Measurements from ENCODE around the gene PRSS57. TPM values are rescaled to one million over a fixed set of nuclear protein-coding genes. Genes with fewer than 3 reads are reported as not detected.
"Not testable (repeated sequence)": the region's sequence is repeated elsewhere in the genome, so short reads cannot be mapped to it uniquely, and the experiment has no call there.

The PRSS57 gene
- total RNA-seq, 1 donor from 2014 or later, result not detected

DNA sequence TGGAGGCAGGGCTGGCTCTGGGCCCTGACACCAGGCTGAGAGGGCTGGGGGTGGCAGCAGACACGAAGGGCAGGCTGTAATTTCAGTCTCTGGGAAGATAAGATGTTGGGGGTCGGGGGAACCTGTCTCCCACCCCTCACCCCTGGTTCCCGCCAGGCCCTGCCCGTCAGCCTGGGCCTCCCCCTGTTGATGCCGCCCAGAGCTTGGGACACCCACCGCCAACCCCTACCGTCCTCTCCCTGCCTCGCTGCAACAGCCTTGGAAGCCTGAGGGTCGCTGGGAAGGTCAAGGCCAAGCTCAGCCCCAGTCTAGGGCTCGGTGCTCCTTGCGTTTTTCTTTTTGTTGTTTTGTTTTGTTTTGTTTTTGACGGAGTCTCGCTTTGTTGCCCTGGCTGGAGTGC lies 28.0 kb upstream of the PRSS57 start:
- DNase-seq (ENCODE audit: low spot score), result no peak

DNA sequence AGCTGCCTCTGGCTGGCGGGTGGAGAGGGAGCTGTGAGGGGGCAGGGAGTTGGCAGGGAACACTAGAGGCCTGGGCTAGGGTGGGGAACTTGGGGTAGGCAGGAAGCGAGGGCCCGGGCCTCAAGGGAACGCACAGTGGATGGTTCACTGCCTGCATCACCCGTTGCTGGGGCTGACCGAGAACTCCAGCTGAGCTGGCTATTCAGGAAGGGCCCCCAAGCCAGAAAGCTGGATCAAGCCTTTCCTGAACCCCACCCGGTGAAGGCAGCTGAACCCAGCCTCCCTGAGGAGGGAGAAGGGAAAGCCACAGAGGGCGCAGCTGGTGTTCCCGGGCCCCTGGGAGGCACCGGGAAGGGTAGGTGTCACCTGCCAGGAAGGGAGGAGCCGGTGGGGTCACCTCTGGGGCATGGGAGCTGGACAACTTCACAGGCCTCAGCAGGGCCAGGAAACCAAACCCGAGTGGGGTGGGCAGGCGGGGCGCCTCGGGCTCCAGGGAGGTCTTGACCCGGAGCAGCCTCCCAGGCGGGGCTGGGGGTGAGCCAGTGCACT lies 27.4 kb upstream of the PRSS57 start:
- DNase-seq (ENCODE audit: low spot score), result no peak

DNA sequence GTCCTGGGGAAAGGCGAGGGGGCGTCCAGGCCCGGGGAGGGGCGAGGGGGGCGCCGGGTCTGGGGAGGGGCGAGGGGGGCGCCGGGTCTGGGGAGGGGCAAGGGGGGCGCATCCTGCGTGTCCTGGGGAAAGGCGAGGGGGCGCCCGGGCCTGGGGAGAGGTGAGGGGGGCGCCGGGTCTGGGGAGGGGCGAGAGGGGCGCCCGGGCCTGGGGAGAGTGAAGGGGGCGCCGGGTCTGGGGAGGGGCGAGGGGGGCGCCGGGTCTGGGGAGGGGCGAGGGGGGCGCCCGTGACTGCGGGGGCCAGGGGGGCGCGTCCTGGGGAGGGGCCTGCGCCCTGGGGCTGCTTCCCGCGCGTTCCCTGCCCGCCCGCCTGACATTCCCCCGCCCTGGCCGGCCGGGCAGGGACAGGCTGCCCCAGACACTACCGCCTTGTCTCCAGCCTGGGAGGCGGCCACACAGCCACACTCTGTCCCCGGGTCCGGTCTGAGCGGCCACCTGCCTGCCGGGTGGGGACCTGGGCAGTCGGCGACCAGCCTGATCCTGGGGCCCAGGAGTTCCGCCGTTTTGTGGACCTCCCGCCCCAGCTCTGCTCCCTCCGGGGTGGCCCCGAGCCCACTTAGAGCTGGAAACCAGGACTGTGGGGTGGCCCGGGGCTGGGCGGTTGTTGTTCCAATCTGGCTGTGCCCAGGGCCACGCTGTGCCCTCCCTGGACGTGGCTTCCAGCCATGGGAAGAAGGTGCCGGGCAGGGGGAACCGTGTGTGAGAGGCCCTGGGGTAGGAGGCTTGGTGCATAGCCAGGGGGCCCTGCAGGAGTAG lies 25.3 kb upstream of the PRSS57 start:
- DNase-seq (ENCODE audit: low spot score), result no peak

DNA sequence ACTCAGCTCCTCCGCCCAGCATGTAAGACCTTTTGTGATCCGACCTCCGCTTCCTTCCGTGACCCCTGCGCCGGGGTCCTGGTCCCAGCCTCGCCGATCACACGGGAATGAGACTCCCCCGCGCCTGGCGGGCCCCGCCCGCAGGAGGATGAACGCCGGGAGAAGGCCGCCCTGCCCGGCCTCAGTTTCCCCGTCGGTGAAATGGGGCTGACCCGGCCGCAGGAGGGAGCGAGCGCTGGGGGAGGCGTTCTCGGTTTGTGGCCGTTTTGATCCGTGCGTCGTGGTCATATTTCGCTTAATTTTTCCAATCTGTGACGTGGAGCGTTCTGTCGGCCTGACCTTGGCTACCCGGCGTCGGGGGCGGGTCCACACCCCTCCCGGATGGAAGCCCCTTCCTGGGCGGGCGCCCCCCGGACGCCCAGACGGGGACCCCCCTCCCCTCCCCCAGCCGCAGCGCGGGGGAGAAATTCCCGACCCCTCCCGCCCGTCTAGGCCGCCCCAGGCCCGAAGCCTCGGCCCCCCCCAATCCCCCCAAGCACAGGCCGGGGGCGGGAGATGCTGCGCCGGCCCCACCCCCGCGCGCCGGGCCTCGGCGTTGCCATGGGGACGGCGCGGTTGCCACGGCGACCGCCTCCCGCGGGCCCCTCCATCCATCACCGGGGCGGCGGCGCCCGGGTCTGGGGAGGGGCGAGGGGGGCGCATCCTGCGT lies 24.5 kb upstream of the PRSS57 start:
- no peak for DNase-seq (ENCODE audit: low spot score)

DNA sequence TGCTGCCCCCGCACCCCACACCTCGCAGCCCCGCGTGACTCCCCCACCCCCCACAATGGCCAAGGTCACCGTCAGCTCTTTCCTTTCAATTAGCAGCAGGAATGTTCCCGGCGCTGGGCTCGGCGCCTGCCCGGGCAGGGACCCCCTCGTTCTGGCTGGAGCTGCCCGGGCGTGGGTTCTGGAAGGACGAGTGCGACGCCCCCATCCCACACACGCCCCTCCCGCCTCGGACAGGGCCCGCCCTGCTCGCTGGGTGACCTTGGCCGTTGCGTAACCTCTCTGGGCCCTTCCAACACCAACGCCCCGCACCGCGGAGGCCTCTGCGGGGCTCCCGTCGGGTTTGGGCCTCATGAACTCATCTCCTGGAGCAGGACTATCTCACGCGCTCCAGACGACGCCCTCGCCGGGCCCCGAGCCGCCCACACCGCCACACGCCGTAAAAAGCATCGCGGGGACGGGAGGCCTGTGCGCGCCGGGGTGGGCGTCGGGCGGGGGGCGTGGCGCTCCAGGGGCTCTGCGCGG lies 23.8 kb upstream of the PRSS57 start:
- no peak for DNase-seq (ENCODE audit: low spot score)

DNA sequence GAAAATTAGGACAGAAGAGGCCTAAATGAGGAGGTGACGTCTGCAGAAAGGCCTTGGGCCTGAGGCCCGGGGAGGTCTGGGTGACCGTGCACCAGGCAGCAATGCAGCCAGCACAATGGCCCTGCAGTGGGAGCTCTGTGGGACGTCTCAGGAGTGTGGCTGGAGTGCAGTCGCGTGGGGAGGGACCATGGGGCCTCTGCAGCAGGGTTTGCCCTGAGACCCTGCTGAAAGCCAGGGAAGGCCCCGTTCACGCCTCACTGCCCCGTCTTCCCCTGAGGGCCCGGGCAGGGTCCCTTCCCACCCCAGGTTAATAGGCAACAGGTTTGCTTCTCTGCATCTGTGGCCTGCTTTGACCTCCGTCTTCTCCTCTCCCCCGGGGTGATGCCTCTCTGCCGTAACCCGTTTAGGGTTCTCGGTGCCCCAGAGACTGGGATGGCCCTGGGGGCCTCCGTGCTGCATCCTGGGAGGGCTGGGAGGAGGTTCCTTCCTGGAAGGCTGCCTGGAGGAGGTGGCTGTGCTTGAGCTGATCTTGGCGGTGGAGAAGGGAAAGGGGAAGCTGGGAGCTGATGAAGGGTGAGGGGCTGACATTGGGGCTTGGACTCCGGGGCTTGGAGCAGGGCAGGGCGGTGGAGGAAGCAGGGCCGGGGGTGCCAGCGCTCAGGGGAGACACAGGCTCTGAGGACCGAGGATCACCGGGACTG lies 23.1 kb upstream of the PRSS57 start:
- no peak for DNase-seq (ENCODE audit: low spot score)

DNA sequence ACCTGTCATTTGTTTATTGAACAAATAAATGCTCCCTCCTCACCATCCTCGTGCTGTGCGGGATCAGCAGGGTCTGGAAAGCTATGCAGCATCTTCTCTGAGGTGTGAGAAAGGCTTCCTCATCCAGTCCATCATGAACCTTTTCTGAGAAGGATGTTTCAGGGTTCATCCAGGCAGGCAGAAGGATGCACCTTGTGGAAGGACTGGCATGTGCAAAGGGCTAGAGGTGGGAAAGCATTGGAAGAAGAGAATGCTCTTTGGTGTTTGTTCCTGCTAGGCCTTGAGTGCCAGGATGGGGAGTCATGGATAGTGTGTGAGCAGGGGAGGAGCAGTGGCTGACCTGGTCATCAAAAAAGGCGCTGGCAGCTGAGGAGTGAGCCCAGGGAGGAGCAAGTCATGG lies 20.1 kb upstream of the PRSS57 start:
- no peak for DNase-seq (ENCODE audit: low spot score)

DNA sequence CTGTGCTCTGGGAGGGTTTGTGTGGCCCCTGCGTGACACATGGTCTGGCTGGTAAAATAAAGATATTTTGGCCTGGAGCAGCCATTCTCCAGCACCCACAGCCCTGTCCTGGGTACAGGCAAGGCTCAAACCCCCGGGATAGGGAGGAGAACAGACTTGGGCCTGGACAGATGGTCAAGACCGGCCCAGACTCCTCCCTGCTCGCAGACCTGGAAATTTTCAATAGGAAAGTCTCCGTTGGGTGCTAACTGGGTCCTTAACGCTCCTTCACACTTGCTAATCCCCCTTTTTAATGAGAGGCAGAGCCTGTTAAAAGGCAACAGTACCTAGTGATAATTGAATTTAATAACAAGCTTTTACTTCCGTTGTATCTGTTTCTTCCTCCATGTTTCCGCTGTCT lies 16.0 kb upstream of the PRSS57 start:
- DNase-seq (ENCODE audit: low spot score), result no peak

DNA sequence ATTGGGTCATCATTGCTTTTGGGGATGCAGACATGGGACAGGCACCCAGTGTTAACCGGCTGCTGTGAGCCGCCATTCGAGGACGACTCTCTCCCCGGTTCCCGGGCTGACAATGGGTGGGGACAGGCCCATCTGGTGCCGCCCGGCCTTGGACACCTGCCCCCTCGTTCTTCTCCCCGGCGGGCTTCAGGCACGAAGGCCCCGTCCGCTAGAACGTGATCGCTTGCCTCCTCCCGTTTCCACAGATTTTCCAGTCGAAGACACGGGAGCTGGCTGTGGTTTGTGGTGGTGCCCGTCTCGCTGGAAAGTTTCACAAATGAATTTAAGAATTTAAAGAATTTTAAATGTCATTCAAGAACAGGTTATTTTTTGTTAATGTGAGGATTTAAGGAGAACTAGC lies 15.5 kb upstream of the PRSS57 start:
- no peak for DNase-seq (ENCODE audit: low spot score)

DNA sequence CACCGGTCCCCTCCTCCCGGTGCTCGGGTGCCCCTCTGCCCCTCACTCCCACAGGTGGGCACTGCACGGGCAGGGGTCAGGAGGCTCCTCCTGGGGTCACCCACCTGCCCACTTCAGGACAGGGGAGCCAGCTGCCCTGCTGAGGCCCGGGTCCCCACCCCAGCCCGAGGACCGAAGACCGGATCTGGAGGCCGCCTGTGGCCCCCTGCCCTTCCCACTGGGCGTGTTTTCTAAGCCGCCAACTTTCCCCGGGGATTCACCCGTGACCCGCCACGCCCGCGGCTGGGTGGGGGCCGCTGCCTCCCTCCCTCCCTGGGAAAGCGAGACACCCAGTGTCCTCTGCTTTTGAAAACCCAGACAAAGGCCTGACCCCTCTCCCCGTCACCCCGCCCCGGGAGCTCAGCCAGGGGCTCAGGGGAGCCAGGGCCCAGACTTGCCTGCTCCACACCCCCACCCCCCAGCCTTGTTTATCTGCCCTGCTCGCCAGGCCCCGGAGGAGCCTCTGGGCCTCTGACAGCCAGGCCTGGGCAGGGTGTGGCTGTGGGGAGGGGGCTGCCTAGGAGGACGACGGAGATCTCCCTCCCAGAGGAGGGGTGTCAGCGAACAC lies 14.8 kb upstream of the PRSS57 start:
- DNase-seq (ENCODE audit: low spot score), result no peak

DNA sequence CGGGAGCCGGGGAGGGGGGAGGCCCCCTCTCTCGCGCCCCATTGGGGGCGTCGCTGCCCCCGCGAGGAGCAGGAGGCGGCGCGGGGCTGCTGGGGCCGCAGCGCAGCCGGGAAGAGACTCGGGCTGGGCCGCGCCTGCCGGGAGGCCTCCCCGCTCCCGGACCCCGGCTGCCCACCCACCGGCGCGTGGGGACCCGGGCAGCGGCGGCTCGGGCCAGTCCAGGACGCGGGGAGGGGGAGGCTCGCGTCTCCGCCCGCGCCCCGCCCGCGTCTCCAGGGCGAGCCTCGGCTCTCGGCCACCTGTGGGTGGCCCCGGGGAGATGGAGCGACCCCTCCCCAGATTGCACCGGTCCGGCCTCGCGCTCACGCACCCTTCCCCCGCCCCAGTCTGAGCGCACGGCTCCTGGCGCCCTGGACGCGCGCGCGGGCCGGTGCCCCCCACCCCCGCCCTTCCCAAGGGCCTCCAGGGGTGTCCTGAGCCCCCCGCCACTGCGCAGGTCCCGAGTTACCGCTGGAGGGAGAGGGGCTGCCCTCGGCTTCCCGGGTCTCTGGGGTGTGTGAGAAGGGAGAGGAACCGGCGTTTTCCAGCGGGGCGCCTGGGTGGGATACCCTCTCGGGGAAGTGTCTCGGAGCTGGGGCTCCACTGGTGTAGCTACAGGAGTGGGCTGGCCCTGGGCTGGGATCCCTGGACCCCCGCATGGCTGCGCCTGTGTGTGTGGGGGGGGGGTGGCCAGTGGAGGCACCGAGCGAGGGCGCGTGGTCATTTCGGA lies 14.1 kb upstream of the PRSS57 start:
- DNase-seq (ENCODE audit: low spot score), result no peak

DNA sequence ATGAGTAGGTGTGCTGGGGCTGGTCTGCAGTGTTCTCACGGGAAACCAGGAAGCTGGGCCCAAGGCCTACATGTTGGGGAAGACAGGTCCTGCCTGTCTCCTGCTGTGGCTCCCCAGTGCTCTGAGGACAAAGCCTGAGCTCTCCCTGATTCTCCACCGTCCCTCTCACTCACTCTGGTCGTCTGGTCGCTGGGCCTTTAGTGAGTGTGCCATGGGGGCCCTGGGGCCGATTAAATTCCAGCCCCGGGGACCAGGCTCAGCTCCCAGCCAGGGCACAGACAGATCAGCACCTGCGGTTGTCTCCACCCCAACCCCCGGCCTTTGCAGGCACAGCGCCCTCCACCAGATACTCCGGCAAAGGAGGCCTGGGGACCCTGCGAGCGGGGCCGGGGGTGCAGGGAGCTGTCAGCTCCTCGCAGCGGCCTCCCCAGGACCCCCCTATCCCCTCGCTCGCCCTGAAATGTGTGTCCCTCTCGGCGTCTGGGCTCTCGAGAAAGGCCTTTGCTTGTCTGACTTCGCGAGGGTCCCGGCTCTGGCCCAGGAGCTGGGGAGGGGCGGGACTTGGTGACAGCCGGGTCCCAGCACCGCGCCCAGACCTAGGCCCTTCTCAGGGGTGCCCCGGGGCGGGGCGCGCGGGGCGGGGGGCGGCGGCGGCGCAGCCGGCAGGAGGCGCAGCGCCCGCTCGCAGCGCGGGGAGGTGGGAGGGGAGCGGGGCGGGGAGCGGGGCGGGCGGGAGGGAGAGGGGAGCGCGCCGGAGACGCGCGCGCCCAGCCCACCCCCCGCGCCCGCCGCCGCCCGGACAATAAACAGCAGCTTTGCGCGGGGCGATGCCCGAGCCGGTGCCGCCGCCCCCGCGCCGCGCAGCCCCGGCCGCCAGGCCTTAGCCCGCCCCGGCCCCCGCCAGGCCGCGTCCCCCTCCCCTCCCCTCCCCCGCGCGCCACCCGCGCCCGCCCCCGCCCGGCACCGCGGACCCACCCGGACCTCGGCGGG lies 13.2 kb upstream of the PRSS57 start, which contains the start of gene PALM:
Gene PALM, plus strand, starts transcription at position 782 of the 990 bp plus-strand sequence. CDS start 212 bp downstream, outside the sequence.
- DNase-seq (ENCODE audit: low spot score), result no peak

DNA sequence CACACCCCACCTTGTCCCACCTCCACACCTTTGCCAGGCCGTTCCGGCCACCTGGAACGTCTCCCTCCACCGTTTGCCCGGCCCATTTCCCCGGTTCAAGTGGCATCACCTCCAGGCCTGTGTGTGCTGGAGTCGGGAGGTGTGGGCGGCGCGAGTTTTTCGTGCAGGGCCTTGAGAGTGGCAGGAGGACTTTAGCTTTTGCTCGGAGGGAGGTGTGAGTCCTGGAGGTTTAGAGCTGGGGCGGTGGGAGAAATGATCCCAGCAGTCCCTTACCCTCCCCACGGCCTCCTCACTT lies 9.1 kb upstream of the PRSS57 start:
- no peak for DNase-seq (ENCODE audit: low spot score)

DNA sequence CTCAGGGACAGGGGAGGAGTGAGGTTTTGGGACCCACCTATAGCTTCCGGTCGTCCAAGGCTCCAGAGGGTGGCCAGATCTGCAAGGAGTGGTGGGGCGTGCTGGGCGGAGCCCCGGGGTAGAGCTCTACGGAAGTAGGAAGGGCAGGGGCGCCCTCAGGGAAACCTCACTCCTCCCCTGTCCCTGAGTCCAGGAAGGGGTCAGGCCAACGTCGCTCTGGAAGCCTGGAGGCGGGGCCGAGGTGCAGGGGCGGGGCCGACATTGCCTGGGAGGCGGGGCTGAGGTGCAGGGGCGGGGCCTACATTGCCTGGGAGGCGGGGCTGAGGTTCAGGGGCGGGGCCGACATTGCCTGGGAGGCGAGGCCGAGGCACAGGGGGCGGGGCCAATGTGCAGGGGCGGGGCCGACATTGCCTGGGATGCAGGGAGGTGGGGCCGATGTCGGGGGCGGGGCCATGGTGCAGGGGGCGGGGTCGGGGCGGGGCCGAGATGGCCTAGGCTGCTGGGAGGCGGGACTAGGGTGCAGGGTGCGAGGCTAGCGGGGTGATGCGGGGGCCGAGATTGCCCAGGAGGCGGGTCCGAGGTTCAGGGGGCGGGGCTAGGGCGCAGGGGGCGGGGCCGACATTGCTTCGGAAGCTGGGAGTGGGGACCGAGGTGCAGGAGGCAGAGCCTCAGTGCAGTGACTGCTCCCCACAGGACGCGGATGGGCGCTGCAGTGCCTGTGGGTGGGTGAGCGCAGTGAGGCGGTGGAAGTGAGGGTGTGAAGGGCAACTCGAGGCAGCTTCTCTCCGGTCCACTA lies 8.6 kb upstream of the PRSS57 start:
- DNase-seq (ENCODE audit: low spot score), result peak; percentile 58

DNA sequence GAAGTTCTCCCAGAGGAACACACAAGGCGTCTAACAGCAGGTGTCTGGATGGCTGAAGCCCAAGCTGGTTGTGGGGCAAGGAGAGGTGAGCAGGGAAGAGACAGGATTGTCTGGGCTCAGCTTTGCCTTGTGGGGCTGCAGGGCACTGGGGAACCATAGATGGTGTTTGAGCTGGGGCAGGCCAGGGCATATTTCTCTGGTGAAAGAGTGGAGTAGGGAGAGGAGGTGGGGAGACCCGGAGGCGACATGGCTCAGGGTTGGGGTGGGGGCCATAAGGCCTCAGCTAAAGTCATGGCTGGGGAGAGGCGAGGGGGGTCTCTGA lies 8.0 kb upstream of the PRSS57 start:
- no peak for DNase-seq (ENCODE audit: low spot score)

DNA sequence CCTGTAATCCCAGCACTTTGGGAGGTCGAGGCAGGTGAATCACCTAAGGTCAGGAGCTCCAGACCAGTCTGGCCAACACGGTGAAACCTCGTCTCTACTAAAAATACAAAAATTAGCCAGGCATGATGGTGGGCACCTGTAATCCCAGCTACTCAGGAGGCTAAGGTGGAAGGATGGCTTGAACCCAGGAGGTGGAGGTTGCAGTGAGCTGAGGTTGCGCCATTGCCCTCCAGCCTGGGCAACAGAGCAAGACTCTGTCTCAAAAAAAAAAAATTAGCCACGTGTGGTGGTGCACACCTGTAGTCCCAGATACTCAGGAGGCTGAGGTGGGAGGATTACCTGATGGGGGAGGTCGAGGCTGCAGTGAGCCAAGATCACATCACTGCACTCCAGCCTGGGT lies 7.6 kb upstream of the PRSS57 start:
- DNase-seq (ENCODE audit: low spot score), result not testable (repeated sequence)

DNA sequence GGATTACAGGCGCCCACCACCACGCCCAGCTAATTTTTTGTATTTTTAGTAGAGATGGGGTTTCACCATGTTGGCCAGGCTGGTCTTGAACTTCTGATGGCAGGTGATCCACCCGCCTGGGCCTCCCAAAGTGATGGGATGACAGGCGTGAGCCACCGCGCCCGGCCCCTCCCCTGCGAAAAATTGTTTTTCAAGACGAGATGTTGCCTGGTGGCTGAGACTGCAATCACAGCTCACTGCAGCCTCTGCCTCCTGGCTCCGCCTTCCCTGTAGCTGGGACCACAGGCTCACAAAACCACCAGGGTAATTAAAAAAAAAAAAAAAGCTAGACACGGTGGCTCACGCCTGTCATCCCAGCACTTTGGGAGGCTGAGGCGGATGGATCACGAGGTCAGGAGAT lies 4.6 kb upstream of the PRSS57 start:
- DNase-seq (ENCODE audit: low spot score), result not testable (repeated sequence)

DNA sequence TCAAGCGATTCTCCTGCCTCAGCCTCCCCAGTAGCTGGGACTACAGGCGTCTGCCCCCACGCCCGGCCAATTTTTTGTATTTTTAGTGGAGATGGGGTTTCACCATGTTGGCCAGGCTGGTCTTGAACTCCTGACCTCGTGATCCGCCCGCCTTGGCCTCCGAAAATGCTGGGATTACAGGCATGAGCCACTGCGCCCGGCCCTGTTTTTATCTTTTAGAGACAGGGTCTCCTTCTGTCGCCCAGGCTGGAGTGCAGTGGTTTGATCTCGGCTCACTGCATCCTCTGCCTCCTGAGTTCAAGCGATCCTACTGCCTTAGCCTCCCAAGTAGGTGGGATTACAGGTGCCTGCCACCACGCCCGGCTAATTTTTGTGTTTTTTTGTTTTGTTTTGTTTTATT lies 3.3 kb upstream of the PRSS57 start:
- DNase-seq (ENCODE audit: low spot score), result not testable (repeated sequence)

Measured in mucosa of gallbladder (tissue), 1 donor.